ENCODE data around the gene BAIAP2. TPM values are rescaled to one million over a fixed set of nuclear protein-coding genes. Genes with fewer than 3 reads are reported as not detected.

Gene BAIAP2
- total RNA-seq, 1 donor from 2014 or later = 139 TPM

GRCh38 chr17:81057777-81058176, 22.8 kb downstream of the BAIAP2 start:
- intact Hi-C loops (cut with DNase I) = no loop called here
- peak overlapping the region; percentile 78 for H3K27ac ChIP-seq

GRCh38 chr17:81058263-81058871, 23.4 kb downstream of the BAIAP2 start:
- H3K27me3 ChIP-seq = no peaks in the 10 kb centered on the region
- H3K9me3 ChIP-seq = no peaks in the 10 kb centered on the region
- DNase-seq (no peak), ATAC-seq (no peak)
- TF ChIP-seq, protein P1, sequence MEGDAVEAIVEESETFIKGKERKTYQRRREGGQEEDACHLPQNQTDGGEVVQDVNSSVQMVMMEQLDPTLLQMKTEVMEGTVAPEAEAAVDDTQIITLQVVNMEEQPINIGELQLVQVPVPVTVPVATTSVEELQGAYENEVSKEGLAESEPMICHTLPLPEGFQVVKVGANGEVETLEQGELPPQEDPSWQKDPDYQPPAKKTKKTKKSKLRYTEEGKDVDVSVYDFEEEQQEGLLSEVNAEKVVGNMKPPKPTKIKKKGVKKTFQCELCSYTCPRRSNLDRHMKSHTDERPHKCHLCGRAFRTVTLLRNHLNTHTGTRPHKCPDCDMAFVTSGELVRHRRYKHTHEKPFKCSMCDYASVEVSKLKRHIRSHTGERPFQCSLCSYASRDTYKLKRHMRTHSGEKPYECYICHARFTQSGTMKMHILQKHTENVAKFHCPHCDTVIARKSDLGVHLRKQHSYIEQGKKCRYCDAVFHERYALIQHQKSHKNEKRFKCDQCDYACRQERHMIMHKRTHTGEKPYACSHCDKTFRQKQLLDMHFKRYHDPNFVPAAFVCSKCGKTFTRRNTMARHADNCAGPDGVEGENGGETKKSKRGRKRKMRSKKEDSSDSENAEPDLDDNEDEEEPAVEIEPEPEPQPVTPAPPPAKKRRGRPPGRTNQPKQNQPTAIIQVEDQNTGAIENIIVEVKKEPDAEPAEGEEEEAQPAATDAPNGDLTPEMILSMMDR (IDR thresholded peaks at IDR 0.05) = no peak
- H3K27ac ChIP-seq = peak overlapping the region; percentile 78
- H3K4me1 ChIP-seq = peaks cover 27% of the 10 kb centered on the region
- intact Hi-C loops (cut with DNase I) = no loop called here
- H3K4me3 ChIP-seq = no peak overlapping the region
- peaks cover 23% of the 10 kb centered on the region for H3K36me3 ChIP-seq

More at GRCh38 chr17:81057777-81058176, 22.8 kb downstream of the BAIAP2 start:
- peaks cover 23% of the 10 kb centered on the region for H3K36me3 ChIP-seq
- ATAC-seq (no peak), DNase-seq (no peak)
- H3K9me3 ChIP-seq = no peaks in the 10 kb centered on the region
- TF ChIP-seq, protein P1 (IDR thresholded peaks at IDR 0.05) = no peak
- peaks cover 28% of the 10 kb centered on the region for H3K4me1 ChIP-seq
- no peak overlapping the region for H3K4me3 ChIP-seq
- H3K27me3 ChIP-seq = no peaks in the 10 kb centered on the region

DNA sequence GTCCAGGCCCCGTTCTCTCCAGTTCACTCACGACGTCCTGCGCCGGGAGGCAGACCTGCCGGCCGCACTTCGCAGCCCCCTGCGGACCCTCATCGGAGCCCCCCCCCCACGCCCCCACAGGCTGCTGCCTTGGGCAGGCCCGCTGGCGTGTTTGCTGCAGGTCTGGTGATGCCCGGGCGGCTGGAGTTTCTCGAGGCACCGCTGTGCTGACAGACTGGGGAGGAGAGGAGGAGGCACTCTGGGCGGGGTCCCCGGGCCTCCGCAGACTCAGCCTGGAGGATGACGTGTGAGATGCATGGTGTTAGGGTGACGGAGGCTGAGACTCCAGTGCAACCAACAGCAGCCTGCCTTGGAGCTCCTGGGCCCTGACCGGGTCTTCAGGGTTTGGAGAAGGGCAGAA, 24.1 kb downstream of the BAIAP2 start:
- Histone ChIP-seq H3K27me3 (no peaks in the 10 kb centered on the region), H3K4me1 (peaks cover 31% of the 10 kb centered on the region), H3K27ac (peak overlapping the region; percentile 78), H3K9me3 (no peaks in the 10 kb centered on the region), H3K4me3 (no peak overlapping the region), H3K36me3 (peaks cover 23% of the 10 kb centered on the region)
- TF ChIP-seq, protein P1 (IDR thresholded peaks at IDR 0.05) = no peak
- intact Hi-C loops (cut with DNase I) = no loop called here
- no peak for ATAC-seq
- no peak for DNase-seq

DNA sequence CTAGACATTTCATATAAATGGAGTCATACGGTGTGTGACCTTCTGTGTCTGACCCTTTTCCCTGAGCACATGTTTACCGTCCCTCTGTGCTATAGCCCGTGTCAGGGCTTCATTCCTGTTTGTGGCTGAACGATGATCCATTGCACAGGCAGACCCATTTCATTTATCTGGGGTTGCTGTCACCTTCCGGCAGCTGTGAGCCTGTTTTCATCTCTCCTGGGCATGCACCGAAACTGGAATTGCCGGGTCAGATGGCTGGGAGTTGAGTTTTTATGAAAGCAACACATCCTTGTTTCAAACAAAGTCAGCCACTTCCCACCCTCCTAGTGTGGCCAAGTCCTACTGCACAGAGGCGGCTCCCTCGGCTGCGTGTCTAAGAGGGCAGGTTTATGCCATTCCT, 25.5 kb downstream of the BAIAP2 start:
- ATAC-seq (no peak), DNase-seq (no peak)
- Histone ChIP-seq H3K4me1 (peaks cover 38% of the 10 kb centered on the region), H3K36me3 (peaks cover 23% of the 10 kb centered on the region), H3K4me3 (no peak overlapping the region), H3K27me3 (no peaks in the 10 kb centered on the region), H3K9me3 (no peaks in the 10 kb centered on the region), H3K27ac (no peak overlapping the region)
- TF ChIP-seq, protein P1 (IDR thresholded peaks at IDR 0.05) = no peak
- intact Hi-C loops (cut with DNase I) = no loop called here

DNA sequence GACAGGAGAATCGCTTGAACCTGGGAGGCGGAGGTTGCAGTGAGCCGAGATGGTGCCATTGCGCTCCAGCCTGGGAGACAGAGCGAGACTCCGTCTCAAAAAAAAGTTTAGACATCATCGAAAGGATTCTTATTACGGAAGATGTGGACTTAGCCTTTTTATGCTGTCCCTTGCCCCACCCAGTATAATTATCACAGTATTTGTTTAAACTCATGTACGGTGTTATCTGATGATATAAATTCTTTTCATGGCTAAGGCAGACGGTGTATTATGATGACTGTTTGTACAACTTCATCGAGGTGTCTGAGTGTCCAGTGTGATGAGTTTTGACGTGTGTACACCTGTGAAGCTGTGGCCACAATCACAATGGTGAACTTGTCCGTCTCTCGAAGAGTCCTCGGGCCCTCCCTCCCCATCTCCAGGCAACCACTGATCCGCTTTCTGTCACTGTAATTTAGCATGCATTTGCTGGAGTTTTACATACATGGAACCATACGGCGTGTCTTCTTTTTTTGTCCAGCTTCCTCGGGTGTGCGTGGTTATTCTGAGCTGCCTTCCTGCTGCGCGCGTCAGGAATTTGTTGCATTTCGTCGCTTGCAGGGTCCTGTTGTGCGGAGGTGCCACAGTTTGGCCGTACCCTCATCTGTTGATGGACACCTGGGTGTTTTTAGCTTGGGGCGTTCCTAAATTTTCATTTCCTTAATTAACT, 26.2 kb downstream of the BAIAP2 start:
- DNase-seq (no peak), ATAC-seq (no peak)
- H3K9me3 ChIP-seq = no peaks in the 10 kb centered on the region
- no peak overlapping the region for H3K27ac ChIP-seq
- no peak overlapping the region for H3K4me3 ChIP-seq
- TF ChIP-seq, protein P1 (IDR thresholded peaks at IDR 0.05) = no peak
- peaks cover 23% of the 10 kb centered on the region for H3K36me3 ChIP-seq
- intact Hi-C loops (cut with DNase I) = no loop called here
- H3K27me3 ChIP-seq = no peaks in the 10 kb centered on the region
- peaks cover 41% of the 10 kb centered on the region for H3K4me1 ChIP-seq
